ENCODE results near the gene STYX.

Gene STYX

DNA sequence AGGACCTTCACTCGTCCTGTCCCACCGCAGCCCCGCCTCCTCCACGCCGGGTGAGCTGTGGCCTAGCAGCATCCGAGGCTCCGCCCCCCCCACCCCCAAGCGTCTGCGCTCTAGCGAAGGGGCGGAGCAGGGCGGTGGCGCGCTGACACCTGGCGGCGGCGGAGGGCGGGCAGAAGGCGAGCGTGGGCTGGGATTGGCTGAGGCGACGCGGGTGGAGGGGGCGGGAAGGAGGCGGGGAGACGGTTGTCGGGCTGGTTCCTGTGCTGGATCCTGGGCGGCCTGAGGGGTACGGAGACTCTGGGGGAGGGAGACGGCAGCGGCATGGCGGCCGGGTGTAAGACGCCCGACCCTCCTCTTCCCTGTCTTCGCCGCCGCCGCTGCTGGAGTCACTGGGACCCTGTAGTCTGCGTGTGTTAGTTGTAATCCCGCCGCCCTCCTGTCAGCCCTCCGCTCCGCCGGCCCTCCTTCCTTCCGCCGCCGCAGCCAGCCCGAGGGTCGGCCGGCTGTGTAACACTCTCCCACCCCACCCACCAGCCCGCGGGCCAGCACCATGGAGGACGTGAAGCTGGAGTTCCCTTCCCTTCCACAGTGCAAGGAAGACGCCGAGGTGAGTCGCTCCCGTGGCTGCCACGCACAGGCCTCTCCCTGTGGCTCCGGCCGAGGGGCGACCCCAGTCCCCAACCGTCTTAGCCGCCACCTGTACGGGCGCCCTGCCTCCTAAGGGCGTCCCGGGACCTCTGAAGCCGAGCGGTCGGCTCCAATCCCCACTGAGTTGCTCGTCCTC is at the start of gene STYX:
STYX (plus strand) TSS at position 242 of the 784 bp plus-strand sequence; CDS start at position 551, 309 bp downstream.
- no peaks in the 10 kb centered on the region for H3K36me3 ChIP-seq (ENCODE audit: control insufficient read depth, insufficient read depth, low read length)
- H3K4me3 ChIP-seq (replicated peaks; ENCODE audit: low read depth, low read length) = peak within 1 kb of the TSS; percentile 95
- no peaks in the 10 kb centered on the region for H3K27me3 ChIP-seq (replicated peaks; ENCODE audit: control insufficient read depth, insufficient read depth, low read length)
- TF ChIP-seq, protein P1, sequence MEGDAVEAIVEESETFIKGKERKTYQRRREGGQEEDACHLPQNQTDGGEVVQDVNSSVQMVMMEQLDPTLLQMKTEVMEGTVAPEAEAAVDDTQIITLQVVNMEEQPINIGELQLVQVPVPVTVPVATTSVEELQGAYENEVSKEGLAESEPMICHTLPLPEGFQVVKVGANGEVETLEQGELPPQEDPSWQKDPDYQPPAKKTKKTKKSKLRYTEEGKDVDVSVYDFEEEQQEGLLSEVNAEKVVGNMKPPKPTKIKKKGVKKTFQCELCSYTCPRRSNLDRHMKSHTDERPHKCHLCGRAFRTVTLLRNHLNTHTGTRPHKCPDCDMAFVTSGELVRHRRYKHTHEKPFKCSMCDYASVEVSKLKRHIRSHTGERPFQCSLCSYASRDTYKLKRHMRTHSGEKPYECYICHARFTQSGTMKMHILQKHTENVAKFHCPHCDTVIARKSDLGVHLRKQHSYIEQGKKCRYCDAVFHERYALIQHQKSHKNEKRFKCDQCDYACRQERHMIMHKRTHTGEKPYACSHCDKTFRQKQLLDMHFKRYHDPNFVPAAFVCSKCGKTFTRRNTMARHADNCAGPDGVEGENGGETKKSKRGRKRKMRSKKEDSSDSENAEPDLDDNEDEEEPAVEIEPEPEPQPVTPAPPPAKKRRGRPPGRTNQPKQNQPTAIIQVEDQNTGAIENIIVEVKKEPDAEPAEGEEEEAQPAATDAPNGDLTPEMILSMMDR (IDR thresholded peaks at IDR 0.05; ENCODE audit: insufficient read depth, low read length, poor library complexity, severe bottlenecking) = no peak
- peak; percentile 99 for DNase-seq (ENCODE audit: extremely low read depth, insufficient read length)

DNA sequence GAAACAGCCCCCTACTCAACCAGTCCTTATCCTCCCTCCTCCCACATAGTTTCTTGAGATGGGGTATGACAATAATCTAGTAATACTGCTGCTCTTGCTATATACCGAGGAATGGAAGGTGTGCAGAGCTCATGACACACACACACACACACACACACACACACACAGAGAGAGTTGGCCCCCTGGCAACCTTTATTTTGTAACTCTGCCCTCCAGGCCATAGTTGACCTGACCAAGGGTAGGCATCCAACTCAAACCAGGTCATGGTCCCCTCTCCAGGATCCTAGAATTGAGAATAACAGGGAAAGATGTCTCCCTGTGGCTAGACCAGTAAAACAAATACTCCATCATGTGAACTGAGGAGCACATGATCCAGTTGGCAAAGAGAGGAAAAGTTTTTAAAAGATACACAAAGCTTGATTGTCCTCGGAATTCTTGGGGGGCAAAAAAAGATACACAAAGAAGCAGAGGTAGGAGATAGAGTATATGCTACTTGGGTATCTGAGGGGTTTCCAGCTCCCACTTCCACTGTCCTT is 45.9 kb upstream of the STYX start:
- no peak for DNase-seq (ENCODE audit: extremely low read depth, insufficient read length)
- Histone ChIP-seq H3K4me3 (replicated peaks; ENCODE audit: low read depth, low read length) (no peak overlapping the region), H3K27me3 (replicated peaks; ENCODE audit: control insufficient read depth, insufficient read depth, low read length) (no peaks in the 10 kb centered on the region), H3K36me3 (ENCODE audit: control insufficient read depth, insufficient read depth, low read length) (no peaks in the 10 kb centered on the region; the same call in 1 of the 2 replicates)
- TF ChIP-seq, protein P1 (IDR thresholded peaks at IDR 0.05; ENCODE audit: insufficient read depth, low read length, poor library complexity, severe bottlenecking) = no peak

DNA sequence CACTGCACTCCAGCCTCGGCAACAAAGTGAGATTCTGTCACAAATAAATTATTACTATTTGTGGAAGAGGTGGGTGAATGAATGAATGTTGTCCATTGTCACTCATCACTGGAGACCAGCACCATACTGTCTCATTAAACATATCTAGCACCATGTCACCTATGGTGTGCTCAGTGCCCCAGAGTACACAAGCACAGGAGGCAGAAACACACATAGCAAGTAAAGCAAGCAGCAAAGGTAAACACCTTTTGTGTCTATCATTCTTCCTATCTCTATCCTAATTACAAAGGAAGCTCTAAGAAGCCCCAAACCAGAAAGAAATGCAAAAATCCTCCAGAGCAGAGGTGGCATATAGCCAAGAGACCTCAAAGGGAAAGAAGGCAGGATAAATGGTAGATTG is 43.8 kb upstream of the STYX start:
- no peak for DNase-seq (ENCODE audit: extremely low read depth, insufficient read length)
- TF ChIP-seq, protein P1 (IDR thresholded peaks at IDR 0.05; ENCODE audit: insufficient read depth, low read length, poor library complexity, severe bottlenecking) = no peak
- H3K4me3 ChIP-seq (replicated peaks; ENCODE audit: low read depth, low read length) = no peak overlapping the region
- H3K36me3 ChIP-seq (ENCODE audit: control insufficient read depth, insufficient read depth, low read length) = no peaks in the 10 kb centered on the region; the same call in 1 of the 2 replicates
- H3K27me3 ChIP-seq (replicated peaks; ENCODE audit: control insufficient read depth, insufficient read depth, low read length) = no peaks in the 10 kb centered on the region

DNA sequence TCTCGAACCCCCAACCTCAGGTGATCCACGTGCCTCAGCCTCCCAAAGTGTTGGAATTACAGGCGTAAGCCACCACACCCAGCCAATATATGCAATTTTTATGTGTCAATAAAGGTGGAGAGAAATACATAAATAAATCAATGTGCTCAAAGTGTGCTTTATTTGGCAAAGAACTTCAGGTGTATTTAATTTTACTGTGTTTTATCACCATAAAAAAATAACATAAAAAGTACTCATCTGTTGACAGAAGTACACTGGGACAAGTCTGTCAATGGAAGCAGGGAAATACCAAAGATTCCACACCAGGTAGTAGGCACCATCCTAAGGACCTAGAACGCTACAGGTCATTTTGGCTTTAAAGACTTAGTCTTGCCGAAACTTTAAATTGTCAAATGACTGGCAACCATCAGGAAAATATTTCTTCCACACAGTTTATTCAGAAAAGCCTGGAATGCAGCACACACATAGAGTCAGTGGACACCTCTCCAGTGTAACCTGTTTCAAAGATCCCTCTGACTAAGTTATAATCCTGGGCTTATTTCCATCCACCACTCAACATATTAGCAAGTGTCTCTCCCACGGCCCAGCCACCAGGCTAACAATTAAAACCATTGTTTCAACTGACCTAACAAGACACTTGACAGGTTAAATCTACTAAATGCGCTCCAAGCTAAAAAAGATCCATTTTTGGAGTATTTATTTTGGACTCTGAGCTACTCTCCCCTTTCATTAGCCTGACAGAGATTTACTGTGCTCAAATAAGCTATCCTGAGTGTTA is 38.8 kb upstream of the STYX start:
- no peak for DNase-seq (ENCODE audit: extremely low read depth, insufficient read length)
- TF ChIP-seq, protein P1 (IDR thresholded peaks at IDR 0.05; ENCODE audit: insufficient read depth, low read length, poor library complexity, severe bottlenecking) = no peak
- no peaks in the 10 kb centered on the region for H3K36me3 ChIP-seq (ENCODE audit: control insufficient read depth, insufficient read depth, low read length)
- H3K4me3 ChIP-seq (replicated peaks; ENCODE audit: low read depth, low read length) = no peak overlapping the region
- no peaks in the 10 kb centered on the region for H3K27me3 ChIP-seq (replicated peaks; ENCODE audit: control insufficient read depth, insufficient read depth, low read length)

- Histone ChIP-seq H3K36me3 (ENCODE audit: control insufficient read depth, insufficient read depth, low read length) (no peaks in the 10 kb centered on the region), H3K27me3 (replicated peaks; ENCODE audit: control insufficient read depth, insufficient read depth, low read length) (no peaks in the 10 kb centered on the region), H3K4me3 (replicated peaks; ENCODE audit: low read depth, low read length) (no peak overlapping the region)
- no peak for DNase-seq (ENCODE audit: extremely low read depth, insufficient read length)
- TF ChIP-seq, protein P1 (IDR thresholded peaks at IDR 0.05; ENCODE audit: insufficient read depth, low read length, poor library complexity, severe bottlenecking) = no peak
These were observed 37.6 kb upstream of the STYX start for GRCh38 chr14:52692248-52692962.

Data from GM06990 (cell line).